ENCODE data around the gene CLEC2D.

DNA sequence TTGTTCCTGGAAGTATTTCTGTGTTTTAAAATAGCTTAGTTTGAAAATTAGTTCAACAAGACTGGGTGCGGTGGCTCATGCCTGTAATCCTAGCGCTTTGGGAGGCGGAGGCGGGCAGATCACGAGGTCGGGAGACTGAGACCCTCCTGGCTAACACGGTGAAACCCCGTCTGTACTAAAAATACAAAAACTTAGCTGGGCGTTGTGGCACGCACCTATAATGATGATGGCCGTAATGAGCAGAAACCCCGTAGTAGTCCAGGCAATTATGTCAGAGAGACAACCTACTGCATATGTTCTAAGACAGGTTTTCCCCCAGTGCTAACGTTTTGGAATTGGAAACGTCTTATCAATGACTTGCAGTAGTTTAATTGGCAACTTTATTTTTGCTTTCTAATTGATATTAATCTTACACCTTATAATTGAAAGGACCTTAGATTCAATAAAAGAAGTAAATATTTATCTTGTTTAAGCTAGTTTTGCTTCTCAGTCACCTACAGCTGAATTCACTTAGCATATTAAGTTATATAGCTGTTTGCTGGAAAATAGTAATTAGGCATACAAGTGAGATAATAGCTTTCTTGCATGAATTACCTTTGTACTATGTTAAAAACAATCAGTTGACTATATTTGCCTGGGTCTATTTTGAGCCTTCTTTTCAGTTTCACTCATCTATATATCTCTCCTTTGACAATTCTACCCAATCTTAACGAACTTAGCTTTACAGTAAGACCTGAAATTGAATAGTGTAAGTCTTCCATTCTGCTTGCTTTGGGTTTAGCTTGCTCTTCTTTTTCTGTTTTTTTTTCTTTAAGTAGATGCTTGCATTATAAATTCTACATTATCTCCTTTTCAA lies 47.8 kb downstream of the CLEC2D start:
- TF ChIP-seq CTCF (IDR thresholded peaks at IDR 0.05; ENCODE audit: low read depth, low read length, missing input control) (no peak), MAX (IDR thresholded peaks at IDR 0.05) (no peak), EGR1 (IDR thresholded peaks at IDR 0.05; ENCODE audit: low read depth in 2 of 2) (no peak), REST (IDR thresholded peaks at IDR 0.05) (no peak), TAF1 (conservative IDR thresholded peaks at IDR 0.05) (no peak), JUND (IDR thresholded peaks at IDR 0.05) (no peak), RAD21 (IDR thresholded peaks at IDR 0.05) (no peak), NR2F2 (IDR thresholded peaks at IDR 0.05) (no peak)

Measured in liver (tissue), 3 donors.